MM.1S (cell line): Measurements from ENCODE around the gene THADA.

ENCODE experiments used
- DNase-seq: peaks from one replicate; pipeline ENCODE4 v3.0.0-alpha.2; 2015
- H2AFZ ChIP-seq: fragments of 300-600 bp; sonication (generic); 2 replicates; pipeline ENCODE4 v1.6.0; 2016; ENCODE audit warnings: antibody characterized with exemption, low read length
- H3F3A ChIP-seq: fragments of 300-600 bp; sonication (generic); 2 replicates; pipeline ENCODE4 v1.6.1; 2016; ENCODE audit warnings: mild to moderate bottlenecking, antibody characterized with exemption, low read length, moderate library complexity, mixed read lengths; ENCODE audit not compliant: insufficient read depth
- H3K27ac ChIP-seq: fragments of 300-600 bp; sonication (generic); 2 replicates; pipeline ENCODE4 v1.5.1; 2016; ENCODE audit warnings: mild to moderate bottlenecking, low read length
- H3K27me3 ChIP-seq: fragments of 300-600 bp; sonication (generic); replicated peaks from 2 replicates; pipeline ENCODE4 v1.6.0; 2016; ENCODE audit warnings: low read length; ENCODE audit not compliant: insufficient read depth
- H3K36me3 ChIP-seq: fragments of 300-600 bp; sonication (generic); replicated peaks from 2 replicates; pipeline ENCODE4 v1.6.1; 2016; ENCODE audit warnings: mild to moderate bottlenecking, low read length, mixed read lengths; ENCODE audit not compliant: insufficient read depth
- H3K4me1 ChIP-seq: fragments of 300-600 bp; sonication (generic); 2 replicates; pipeline ENCODE4 v1.6.1; 2016; ENCODE audit warnings: low read length, mixed read lengths
- H3K4me2 ChIP-seq: fragments of 300-600 bp; sonication (generic); 2 replicates; pipeline ENCODE4 v1.6.0; 2016; ENCODE audit warnings: low read depth, low read length
- H3K4me3 ChIP-seq: fragments of 300-600 bp; sonication (generic); 2 replicates; pipeline ENCODE4 v1.5.1; 2016; ENCODE audit warnings: low read length, mixed read lengths
- H3K79me2 ChIP-seq: fragments of 300-600 bp; sonication (generic); 2 replicates; pipeline ENCODE4 v1.6.1; 2016; ENCODE audit warnings: mixed run types, low read length, mixed read lengths
- H3K9ac ChIP-seq: fragments of 300-600 bp; sonication (generic); 2 replicates; pipeline ENCODE4 v1.6.1; 2016; ENCODE audit warnings: low read length, mixed read lengths
- H3K9me2 ChIP-seq: fragments of 300-600 bp; sonication (generic); replicated peaks from 2 replicates; pipeline ENCODE4 v1.6.1; 2016; ENCODE audit warnings: mild to moderate bottlenecking, low read length, mixed read lengths; ENCODE audit not compliant: insufficient read depth
- H3K9me3 ChIP-seq: fragments of 300-600 bp; sonication (generic); replicated peaks from 2 replicates; pipeline ENCODE4 v1.6.1; 2016; ENCODE audit warnings: mild to moderate bottlenecking, low read length, mixed read lengths; ENCODE audit not compliant: insufficient read depth
- H4K20me1 ChIP-seq: fragments of 300-600 bp; sonication (generic); 2 replicates; pipeline ENCODE4 v1.6.1; 2016; ENCODE audit warnings: mild to moderate bottlenecking, low read length, moderate library complexity, mixed read lengths; ENCODE audit not compliant: insufficient read depth
- EZH2 ChIP-seq: fragments of 300-600 bp; sonication (generic); optimal IDR thresholded peaks from 2 replicates; pipeline ENCODE3; 2017; ENCODE audit warnings: low read depth, mild to moderate bottlenecking, antibody characterized with exemption, low read length, mixed read lengths
- EZH2phosphoT487 ChIP-seq: fragments of 300-600 bp; sonication (generic); IDR thresholded peaks from 2 replicates; pipeline ENCODE4 v1.6.1; 2018; ENCODE audit warnings: antibody characterized with exemption, low read length
- TF ChIP-seq, protein P1 (sequence below): fragments of 300-600 bp; sonication (generic); IDR thresholded peaks from 2 replicates; pipeline ENCODE4 v1.5.1; 2016; ENCODE audit warnings: antibody characterized with exemption, low read length, mixed read lengths

THADA gene

DNA sequence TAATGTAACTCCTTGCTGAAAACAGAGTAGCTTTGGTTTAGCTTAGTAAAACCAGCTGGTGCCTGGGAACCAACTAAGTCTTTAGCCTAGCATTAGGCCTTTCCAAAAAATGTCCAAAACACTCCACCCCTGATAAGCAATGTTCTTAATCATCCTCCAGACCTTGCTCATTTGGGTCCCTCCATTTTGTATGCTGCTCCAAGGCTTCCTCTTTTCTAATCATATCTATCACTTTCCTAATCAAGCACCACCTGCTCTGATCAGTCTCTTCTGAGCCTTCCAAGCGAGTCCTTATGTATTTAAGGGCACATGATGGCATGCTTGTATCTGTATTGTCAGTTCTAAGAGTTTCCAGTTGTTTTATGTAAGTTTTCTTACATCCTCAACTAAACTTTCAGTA lies 23.6 kb downstream of the THADA start:
- no peak for DNase-seq
- Histone ChIP-seq H3K9ac (no peak overlapping the region), H3F3A (no peaks in the 10 kb centered on the region), H3K4me3 (no peak overlapping the region), H2AFZ (no peak overlapping the region), H3K27ac (no peak overlapping the region), H3K9me2 (no peaks in the 10 kb centered on the region), H3K36me3 (peaks cover 7% of the 10 kb centered on the region; the same call in 1 of the 2 replicates), H3K9me3 (no peaks in the 10 kb centered on the region), H3K4me2 (no peak overlapping the region), H3K27me3 (no peaks in the 10 kb centered on the region), H3K79me2 (no peaks in the 10 kb centered on the region), H4K20me1 (no peaks in the 10 kb centered on the region), H3K4me1 (no peaks in the 10 kb centered on the region)
- TF ChIP-seq, protein P1, sequence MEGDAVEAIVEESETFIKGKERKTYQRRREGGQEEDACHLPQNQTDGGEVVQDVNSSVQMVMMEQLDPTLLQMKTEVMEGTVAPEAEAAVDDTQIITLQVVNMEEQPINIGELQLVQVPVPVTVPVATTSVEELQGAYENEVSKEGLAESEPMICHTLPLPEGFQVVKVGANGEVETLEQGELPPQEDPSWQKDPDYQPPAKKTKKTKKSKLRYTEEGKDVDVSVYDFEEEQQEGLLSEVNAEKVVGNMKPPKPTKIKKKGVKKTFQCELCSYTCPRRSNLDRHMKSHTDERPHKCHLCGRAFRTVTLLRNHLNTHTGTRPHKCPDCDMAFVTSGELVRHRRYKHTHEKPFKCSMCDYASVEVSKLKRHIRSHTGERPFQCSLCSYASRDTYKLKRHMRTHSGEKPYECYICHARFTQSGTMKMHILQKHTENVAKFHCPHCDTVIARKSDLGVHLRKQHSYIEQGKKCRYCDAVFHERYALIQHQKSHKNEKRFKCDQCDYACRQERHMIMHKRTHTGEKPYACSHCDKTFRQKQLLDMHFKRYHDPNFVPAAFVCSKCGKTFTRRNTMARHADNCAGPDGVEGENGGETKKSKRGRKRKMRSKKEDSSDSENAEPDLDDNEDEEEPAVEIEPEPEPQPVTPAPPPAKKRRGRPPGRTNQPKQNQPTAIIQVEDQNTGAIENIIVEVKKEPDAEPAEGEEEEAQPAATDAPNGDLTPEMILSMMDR = no peak
- TF ChIP-seq EZH2 (no peak), EZH2phosphoT487 (no peak)

GRCh38 chr2:43569921-43570320 lies 25.9 kb downstream of the THADA start:
- H3K27me3 ChIP-seq = no peaks in the 10 kb centered on the region
- H3F3A ChIP-seq = 0 out of 2 replicates have a peak, but pooled peaks cover 7% of the 10 kb centered on the region
- no peaks in the 10 kb centered on the region for H3K9me3 ChIP-seq
- H3K27ac ChIP-seq = no peak overlapping the region
- H3K4me1 ChIP-seq = peaks cover 9% of the 10 kb centered on the region
- no peak overlapping the region for H3K4me3 ChIP-seq
- no peaks in the 10 kb centered on the region for H3K9me2 ChIP-seq
- peaks cover 7% of the 10 kb centered on the region; the same call in 1 of the 2 replicates for H3K36me3 ChIP-seq
- TF ChIP-seq EZH2 (no peak), EZH2phosphoT487 (no peak)
- TF ChIP-seq, protein P1 = no peak
- DNase-seq = no peak
- H3K9ac ChIP-seq = no peak overlapping the region
- H3K79me2 ChIP-seq = no peaks in the 10 kb centered on the region
- H2AFZ ChIP-seq = no peak overlapping the region
- H4K20me1 ChIP-seq = no peaks in the 10 kb centered on the region; the same call in 1 of the 2 replicates
- H3K4me2 ChIP-seq = no peak overlapping the region

DNA sequence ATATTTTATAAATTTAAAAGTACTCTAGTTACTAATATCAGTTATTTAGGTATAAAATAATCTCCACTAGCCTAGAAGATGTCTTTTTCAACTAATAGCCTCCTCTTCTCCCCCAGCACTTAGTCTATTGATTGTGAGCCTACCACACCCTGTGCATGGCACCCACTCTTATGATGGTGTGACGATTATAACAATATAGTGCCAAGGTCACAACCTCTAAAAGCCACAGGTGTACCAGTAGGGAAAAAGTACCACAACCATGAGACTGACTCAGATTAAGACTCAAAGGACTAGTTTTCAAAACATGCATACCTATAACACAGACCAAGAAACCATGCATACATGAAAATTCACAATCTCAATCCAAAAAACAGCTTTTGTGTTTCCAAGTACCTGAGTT lies 27.6 kb downstream of the THADA start:
- Histone ChIP-seq H3K4me3 (no peak overlapping the region), H3K27ac (no peak overlapping the region), H2AFZ (no peak overlapping the region), H3K79me2 (no peaks in the 10 kb centered on the region), H3K4me1 (peaks cover 9% of the 10 kb centered on the region), H3K9me3 (no peaks in the 10 kb centered on the region), H4K20me1 (no peaks in the 10 kb centered on the region; the same call in 1 of the 2 replicates), H3K9me2 (no peaks in the 10 kb centered on the region), H3K27me3 (no peaks in the 10 kb centered on the region), H3K4me2 (no peak overlapping the region), H3K36me3 (peaks cover 8% of the 10 kb centered on the region; the same call in 1 of the 2 replicates), H3K9ac (no peak overlapping the region), H3F3A (0 out of 2 replicates have a peak, but pooled peaks cover 7% of the 10 kb centered on the region)
- DNase-seq = no peak
- TF ChIP-seq, protein P1 = no peak
- TF ChIP-seq EZH2phosphoT487 (no peak), EZH2 (no peak)
